GM21423 (cell line): Measurements from ENCODE around the gene LDHAL6A.
"Not testable (repeated sequence)": the region's sequence is repeated elsewhere in the genome, so short reads cannot be mapped to it uniquely, and the experiment has no call there.

Source experiments
- ATAC-seq: cut with Tn5 transposase; IDR thresholded peaks from one replicate; pipeline ENCODE4 v1.9.1; 2021; ENCODE audit warnings: mild to moderate bottlenecking, moderate library complexity; ENCODE audit not compliant: unreplicated experiment

Gene LDHAL6A

GRCh38 chr11:18455686-18456372 lies at the start of gene LDHAL6A:
TSS of gene LDHAL6A (plus strand) at chr11:18455856. CDS start at chr11:18456681, 825 bp downstream.
- ATAC-seq = no peak

GRCh38 chr11:18407400-18407799 lies 48.3 kb upstream of the LDHAL6A start:
- ATAC-seq = not testable (repeated sequence)

- no peak for ATAC-seq
Observed at GRCh38 chr11:18408558-18409291, 46.9 kb upstream of the LDHAL6A start.

- no peak for ATAC-seq
Observed at GRCh38 chr11:18416459-18416858, 39.2 kb upstream of the LDHAL6A start.

GRCh38 chr11:18419040-18419439 lies 36.6 kb upstream of the LDHAL6A start:
- no peak for ATAC-seq

GRCh38 chr11:18420067-18420466 lies 35.6 kb upstream of the LDHAL6A start:
- no peak for ATAC-seq

GRCh38 chr11:18427240-18427639 lies 28.4 kb upstream of the LDHAL6A start:
- no peak for ATAC-seq

- ATAC-seq = no peak
Observed at GRCh38 chr11:18429332-18429731, 26.3 kb upstream of the LDHAL6A start.

- ATAC-seq = no peak
Observed at GRCh38 chr11:18438691-18439090, 17.0 kb upstream of the LDHAL6A start.

GRCh38 chr11:18449251-18449650 lies 6.4 kb upstream of the LDHAL6A start:
- no peak for ATAC-seq

GRCh38 chr11:18452927-18453326 lies 2.7 kb upstream of the LDHAL6A start:
- no peak for ATAC-seq

- no peak for ATAC-seq
Observed at GRCh38 chr11:18457450-18457849, 1.8 kb downstream of the LDHAL6A start.

- no peak for ATAC-seq
Observed at GRCh38 chr11:18459634-18460033, 4.0 kb downstream of the LDHAL6A start.

- no peak for ATAC-seq
Observed at GRCh38 chr11:18461909-18462308, 6.3 kb downstream of the LDHAL6A start.

GRCh38 chr11:18463439-18463838 lies 7.8 kb downstream of the LDHAL6A start:
- no peak for ATAC-seq

GRCh38 chr11:18466402-18466801 lies 10.7 kb downstream of the LDHAL6A start:
- no peak for ATAC-seq

- ATAC-seq = no peak
Observed at GRCh38 chr11:18468059-18468458, 12.4 kb downstream of the LDHAL6A start.

- no peak for ATAC-seq
Observed at GRCh38 chr11:18468961-18469360, 13.3 kb downstream of the LDHAL6A start.

GRCh38 chr11:18471995-18472394 lies 16.3 kb downstream of the LDHAL6A start:
- no peak for ATAC-seq

- no peak for ATAC-seq
Observed at GRCh38 chr11:18472587-18472986, 16.9 kb downstream of the LDHAL6A start.

- ATAC-seq = no peak
Observed at GRCh38 chr11:18479063-18479462, 23.4 kb downstream of the LDHAL6A start.

- ATAC-seq = peak; percentile 51
Observed at GRCh38 chr11:18485913-18486528, 30.4 kb downstream of the LDHAL6A start.
